GM18505 (cell line): ENCODE measurements around the gene OOSP4A.

Experiments used
- ATAC-seq: cut with Tn5 transposase; IDR thresholded peaks from one replicate; pipeline ENCODE4 v1.9.1; 2021; ENCODE audit not compliant: unreplicated experiment
- POLR2A ChIP-seq: IDR thresholded peaks from 4 replicates; pipeline ENCODE4 v1.6.1; 2011; ENCODE audit warnings: borderline replicate concordance; ENCODE audit not compliant: insufficient read depth, insufficient read length; ENCODE audit errors: extremely low read depth

Gene OOSP4A

GRCh38 chr11:59963733-59964132 lies at the start of gene OOSP4A:
OOSP4A (plus strand) TSS chr11:59964033; CDS start chr11:59964033, 0 bp downstream.
- no peak for TF ChIP-seq POLR2A
- ATAC-seq: no peak

- TF ChIP-seq POLR2A: no peak
- no peak for ATAC-seq
These were observed 45.4 kb upstream of the OOSP4A start for GRCh38 chr11:59918480-59918879.

- ATAC-seq: no peak
- TF ChIP-seq POLR2A: no peak
These were observed 44.7 kb upstream of the OOSP4A start for GRCh38 chr11:59918987-59919589.

- TF ChIP-seq POLR2A: no peak
- ATAC-seq: no peak
These were observed 40.0 kb upstream of the OOSP4A start for GRCh38 chr11:59923813-59924212.

DNA sequence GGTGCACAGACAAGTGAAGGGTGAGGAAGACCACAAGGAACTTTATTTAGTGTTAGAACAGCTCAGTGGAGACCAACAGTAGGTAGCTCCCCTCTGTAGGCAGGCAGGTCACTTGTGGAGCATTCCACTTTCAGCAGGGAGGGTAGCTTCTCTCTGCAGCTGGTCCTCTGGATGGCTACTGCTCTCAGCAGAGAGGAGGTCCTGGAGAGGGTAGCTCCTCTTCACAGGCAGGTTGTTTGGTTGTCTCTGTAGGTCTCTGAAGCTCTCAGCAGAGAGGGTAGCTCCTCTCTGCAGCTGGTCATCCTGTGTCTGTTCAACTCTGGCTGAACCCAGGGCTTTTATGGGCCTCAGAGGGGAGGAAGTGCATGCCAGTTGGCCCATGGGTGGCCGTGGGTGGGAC lies 32.1 kb upstream of the OOSP4A start:
- TF ChIP-seq POLR2A: no peak
- ATAC-seq: no peak

DNA sequence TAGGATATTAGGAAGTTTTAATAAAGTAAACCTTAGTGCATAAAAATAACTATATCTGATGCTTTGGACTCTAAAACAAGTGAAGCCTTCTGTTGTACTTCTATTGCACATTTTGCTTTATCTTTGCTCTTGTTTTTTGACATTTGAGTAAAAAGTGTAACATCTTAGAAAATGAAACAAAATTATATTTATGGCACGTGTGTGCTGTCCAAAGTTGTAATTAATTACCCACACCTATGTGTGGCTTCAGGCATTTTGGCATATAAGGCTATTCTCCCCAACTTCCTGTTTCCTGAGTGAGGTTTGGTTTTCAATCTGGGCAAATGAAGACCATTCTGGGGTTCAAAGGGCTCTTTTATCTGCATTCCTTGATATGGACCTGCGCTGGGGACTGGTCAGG lies 25.7 kb upstream of the OOSP4A start, which contains the start of gene OOSP1:
Gene OOSP1 (plus strand): TSS at position 301 of the 400 bp plus-strand sequence. CDS start 23 bp downstream, at position 324.
- TF ChIP-seq POLR2A: no peak
- no peak for ATAC-seq

DNA sequence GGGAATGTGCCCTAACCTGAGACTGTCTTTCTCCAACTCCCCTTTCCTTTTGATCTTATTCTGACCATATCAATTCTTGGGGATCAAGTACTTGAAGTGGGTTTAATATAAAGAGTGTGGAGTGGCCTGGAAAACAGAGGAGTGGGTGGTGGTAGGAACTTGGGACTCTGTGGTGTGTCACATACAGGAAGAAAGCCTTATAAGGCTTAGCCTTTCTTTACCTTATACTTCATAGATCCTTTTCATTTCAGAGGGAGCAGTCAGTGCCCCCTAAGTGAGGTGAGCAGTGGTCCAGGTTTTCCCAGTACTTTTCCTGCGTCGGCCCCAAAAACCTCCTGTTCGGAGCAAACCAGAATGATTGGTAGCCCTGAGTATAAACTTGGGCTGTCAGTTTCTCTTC lies 25.1 kb upstream of the OOSP4A start:
- no peak for TF ChIP-seq POLR2A
- no peak for ATAC-seq

GRCh38 chr11:59939482-59939881 lies 24.4 kb upstream of the OOSP4A start:
- no peak for TF ChIP-seq POLR2A
- ATAC-seq: no peak

DNA sequence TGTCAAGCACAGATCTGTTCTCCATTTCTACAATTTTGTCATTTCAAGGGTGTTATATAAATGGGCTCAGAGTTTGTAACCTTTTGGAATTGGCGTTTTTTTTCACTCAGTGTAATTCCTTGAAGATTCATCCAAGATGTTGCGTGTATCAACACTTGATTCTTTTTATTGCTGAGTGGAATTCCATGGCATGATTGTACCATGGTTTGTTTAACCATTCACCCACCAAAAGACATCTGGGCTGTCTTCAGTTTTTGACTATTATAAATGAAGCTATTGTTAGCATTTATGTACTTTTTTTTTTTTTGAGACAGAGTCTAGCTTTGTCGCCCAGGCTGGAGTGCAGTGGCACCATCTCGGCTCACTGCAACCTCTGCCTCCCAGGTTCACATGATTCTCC lies 22.7 kb upstream of the OOSP4A start:
- no peak for TF ChIP-seq POLR2A
- ATAC-seq: no peak

- no peak for TF ChIP-seq POLR2A
- no peak for ATAC-seq
These were observed 19.7 kb upstream of the OOSP4A start for GRCh38 chr11:59943997-59944714.

DNA sequence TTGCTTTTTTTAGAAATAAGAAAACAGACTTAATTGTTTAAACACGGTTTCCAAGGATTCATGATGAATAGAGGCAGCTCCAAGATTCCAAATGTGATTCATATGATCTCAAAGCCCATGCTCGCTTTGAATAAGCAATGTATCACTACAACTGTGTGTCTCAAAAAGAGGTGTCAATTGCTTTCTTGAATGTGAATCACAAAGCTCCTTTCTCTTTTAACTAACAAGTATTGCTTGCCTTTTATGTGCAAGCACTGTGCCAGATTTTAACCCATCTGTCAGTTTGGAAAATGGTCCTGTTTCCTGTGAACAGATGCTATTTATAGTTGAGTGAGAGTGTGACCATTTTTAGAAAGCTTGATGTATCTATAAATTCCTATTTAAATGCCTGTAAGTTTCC lies 19.1 kb upstream of the OOSP4A start:
- no peak for TF ChIP-seq POLR2A
- no peak for ATAC-seq

GRCh38 chr11:59953463-59954218 lies 10.2 kb upstream of the OOSP4A start:
- no peak for ATAC-seq
- no peak for TF ChIP-seq POLR2A

DNA sequence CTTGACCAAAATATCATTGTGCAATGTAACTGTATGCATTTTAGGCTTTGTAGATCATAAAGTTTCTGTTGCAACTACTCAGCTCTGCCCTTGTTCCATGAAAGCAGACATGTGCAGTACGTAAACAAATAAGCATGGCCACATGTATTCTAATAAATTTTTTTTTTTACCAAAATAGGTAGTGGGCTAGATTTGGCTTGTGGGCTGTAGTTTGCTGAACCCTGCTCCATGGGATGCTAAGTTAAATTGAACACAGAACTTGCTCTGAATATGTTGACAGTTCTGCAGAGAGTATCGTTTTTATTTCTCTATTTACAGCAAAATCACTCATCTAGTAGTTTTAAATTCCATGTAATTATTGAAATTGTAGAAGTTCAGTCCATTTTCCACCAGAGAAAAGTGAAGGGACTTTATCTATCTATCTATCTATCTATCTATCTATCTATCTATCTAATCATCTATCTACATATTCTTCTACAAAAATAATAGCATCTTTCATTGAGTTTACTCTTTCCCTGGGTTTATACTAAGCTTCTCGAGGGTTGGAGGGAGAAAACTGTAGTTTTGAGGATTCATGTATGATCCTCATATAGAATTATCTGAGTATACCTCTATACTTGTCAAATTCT lies 9.5 kb upstream of the OOSP4A start:
- no peak for ATAC-seq
- no peak for TF ChIP-seq POLR2A

DNA sequence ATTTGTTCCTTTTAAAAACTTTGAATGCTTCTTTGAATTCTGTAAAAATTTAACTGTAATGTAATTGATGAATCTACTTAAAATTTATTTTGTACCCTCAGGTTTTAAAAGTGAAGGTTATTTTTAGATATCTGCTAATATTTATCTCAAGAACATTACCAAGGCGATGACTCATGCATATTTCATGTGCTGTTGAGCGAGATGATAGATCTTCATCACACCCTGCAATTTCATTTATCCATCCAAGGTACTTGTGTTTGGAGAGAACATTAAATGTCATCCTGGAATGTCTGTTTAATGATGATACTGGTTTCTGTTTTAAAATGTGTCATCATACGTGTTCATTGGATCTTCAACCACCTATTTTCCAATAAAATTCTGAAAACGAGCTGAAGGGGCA lies 6.7 kb upstream of the OOSP4A start:
- TF ChIP-seq POLR2A: no peak
- no peak for ATAC-seq
